Endothelial cell of umbilical vein (primary cell): ENCODE data around the gene PRRG2. TPM values are rescaled to one million over a fixed set of nuclear protein-coding genes. Genes with fewer than 3 reads are reported as not detected.

Experiments
- BruUV-seq: library from RNA; stranded (reverse); fragments of 400-500 nt; replicated peaks from 2 replicates; lab custom pipeline; 2021; lab: Mats Ljungman, UMichigan
- CTCF ChIA-PET: fragments of 300-600, 350-600 bp; sonication (Branson Sonifier 250); formaldehyde crosslinking; loops from one replicate; lab custom pipeline; 2021; ENCODE audit warnings: antibody characterized with exemption, inconsistent platforms; lab: Charles Lee
- POLR2A ChIA-PET: fragments of 300-600, 350-600 bp; sonication (Branson Sonifier 250); formaldehyde crosslinking; loops from one replicate; lab custom pipeline; 2021; ENCODE audit warnings: antibody characterized with exemption, inconsistent platforms; lab: Charles Lee
- DNase-seq: peaks from one replicate; pipeline ENCODE4 v3.0.0-alpha.2; 2011; ENCODE audit warnings: low read depth, low spot score
- FAIRE-seq: peaks from 2 replicates; lab custom pipeline; 2011; peaks lifted over from hg19 to GRCh38; lab: Jason Lieb, UNC
- H2AFZ ChIP-seq: 2 replicates; pipeline ENCODE4 v1.6.0; 2012; ENCODE audit warnings: low read depth, low read length, control low read depth, inconsistent platforms
- H3K27ac ChIP-seq: 2 replicates; pipeline ENCODE4 v1.5.1; 2011; ENCODE audit warnings: low read depth, mild to moderate bottlenecking, control low read depth, low read length, moderate library complexity; ENCODE audit not compliant: insufficient read depth
- H3K27me3 ChIP-seq, 2 experiments: 2 replicates each; pipeline versions ENCODE4 v1.6.0 to v1.6.1; 2011; ENCODE audit warnings: low read length in 2 of 2, mixed read lengths in 1 of 2; ENCODE audit not compliant: control insufficient read depth in 2 of 2, insufficient read depth in 2 of 2
- H3K36me3 ChIP-seq, 2 experiments: 2 replicates in 1 of 2; 3 replicates in 1 of 2; pipeline ENCODE4 v1.5.1; 2011; ENCODE audit warnings: low read length in 2 of 2, mild to moderate bottlenecking in 1 of 2, moderate library complexity in 1 of 2; ENCODE audit not compliant: control insufficient read depth in 2 of 2, insufficient read depth in 2 of 2; ENCODE audit errors: extremely low read depth in 1 of 2
- H3K4me1 ChIP-seq: 3 replicates; pipeline ENCODE4 v1.5.1; 2011; ENCODE audit warnings: mild to moderate bottlenecking, low read length; ENCODE audit not compliant: control insufficient read depth, insufficient read depth; ENCODE audit errors: extremely low read depth
- H3K4me2 ChIP-seq: 2 replicates; pipeline ENCODE4 v1.6.1; 2011; ENCODE audit warnings: low read length, control low read depth, mixed read lengths; ENCODE audit not compliant: insufficient read depth
- H3K4me3 ChIP-seq, 3 experiments: fragments of 200-600 bp in 1 of 3; sonication (generic), shearing (Covaris generic) in 1 of 3; replicated peaks in 1 of 3; 2 replicates each; pipeline ENCODE4 v1.5.1; 2011 to 2016; ENCODE audit warnings: control low read depth in 3 of 3, low read length in 3 of 3, mild to moderate bottlenecking in 2 of 3, inconsistent platforms in 1 of 3, low read depth in 1 of 3, moderate library complexity in 1 of 3; ENCODE audit not compliant: insufficient read depth in 1 of 3
- H3K79me2 ChIP-seq: 2 replicates; pipeline ENCODE4 v1.6.0; 2012; ENCODE audit warnings: low read length, inconsistent platforms; ENCODE audit not compliant: control insufficient read depth, insufficient read depth
- H3K9ac ChIP-seq: replicated peaks from 2 replicates; pipeline ENCODE3; 2011; ENCODE audit warnings: low read length, control low read depth; ENCODE audit not compliant: insufficient read depth; ENCODE audit errors: extremely low read depth
- H3K9me1 ChIP-seq: replicated peaks from 3 replicates; pipeline ENCODE4 v1.6.0; 2011; ENCODE audit warnings: mild to moderate bottlenecking, low read length; ENCODE audit not compliant: control insufficient read depth, insufficient read depth; ENCODE audit errors: extremely low read depth
- H3K9me3 ChIP-seq: replicated peaks from 2 replicates; pipeline ENCODE4 v1.5.1; 2012; ENCODE audit warnings: low read length, inconsistent platforms; ENCODE audit not compliant: control insufficient read depth, insufficient read depth
- H4K20me1 ChIP-seq: replicated peaks from 2 replicates; pipeline ENCODE3; 2011; ENCODE audit warnings: mild to moderate bottlenecking, low read length; ENCODE audit not compliant: control insufficient read depth, insufficient read depth; ENCODE audit errors: extremely low read depth
- CTCF ChIP-seq, 2 donors: IDR thresholded peaks; 1 replicate in 1 of 2; 2 replicates in 1 of 2; pipeline ENCODE4 v1.5.1; 2011; ENCODE audit warnings: low read length in 2 of 2, mild to moderate bottlenecking in 2 of 2, moderate library complexity in 2 of 2, control low read depth in 1 of 2, inconsistent platforms in 1 of 2, low read depth in 1 of 2; ENCODE audit not compliant: insufficient read depth in 1 of 2; ENCODE audit errors: extremely low read depth in 1 of 2
- EZH2 ChIP-seq: IDR thresholded peaks from 2 replicates; pipeline ENCODE4 v1.6.1; 2012; ENCODE audit warnings: borderline replicate concordance, low read depth, mild to moderate bottlenecking, moderate library complexity, low read length, inconsistent platforms; ENCODE audit not compliant: severe bottlenecking
- FOS ChIP-seq: IDR thresholded peaks from 2 replicates; pipeline ENCODE4 v1.6.1; 2011; ENCODE audit warnings: mild to moderate bottlenecking, low read length, moderate library complexity, borderline replicate concordance; ENCODE audit not compliant: insufficient read depth
- GATA2 ChIP-seq: IDR thresholded peaks from 2 replicates; pipeline ENCODE4 v1.7.0; 2011; ENCODE audit warnings: low read depth, mild to moderate bottlenecking, moderate library complexity, mixed read lengths, low read length; ENCODE audit not compliant: insufficient read length, insufficient read depth
- JUN ChIP-seq: IDR thresholded peaks from 2 replicates; pipeline ENCODE4 v1.6.1; 2011; ENCODE audit warnings: borderline replicate concordance, low read depth; ENCODE audit not compliant: insufficient read length, insufficient read depth
- MYC ChIP-seq: IDR thresholded peaks from one replicate; pipeline ENCODE4 v1.6.1; 2011; ENCODE audit warnings: mild to moderate bottlenecking, low read depth, low read length
- POLR2A ChIP-seq: IDR thresholded peaks from 2 replicates; pipeline ENCODE4 v1.6.1; 2012; ENCODE audit warnings: low read depth, mild to moderate bottlenecking, control low read depth, low read length
- POLR2AphosphoS5 ChIP-seq: IDR thresholded peaks from 2 replicates; pipeline ENCODE4 v1.6.1; 2012; ENCODE audit warnings: low read depth, mild to moderate bottlenecking, control low read depth, low read length, moderate library complexity; ENCODE audit not compliant: insufficient read depth
- dilution Hi-C: fragments of 300-500 bp; cut with MboI; formaldehyde crosslinking; loops from one replicate; pipeline ENCODE4 v1.15.0; 2019; ENCODE audit warnings: low sequenced_read_pairs; ENCODE audit not compliant: extremely low pct_ligation_motif_present
- intact Hi-C: fragments of 100-400 bp; cut with micrococcal nuclease; formaldehyde crosslinking; loops from one replicate; pipeline ENCODE4 v1.10.0; 2022
- polyA plus RNA-seq, 4 experiments: library from polyadenylated mRNA; depleted of rRNA in 3 of 4; stranded (reverse) in 3 of 4; unstranded in 1 of 4; fragments of >200 nt; gene quantifications; 2 replicates each; pipeline versions ENCODE4 v1.2.1 to v1.2.3, GENCODE V29; 2011 to 2012; ENCODE audit warnings: missing spikeins in 1 of 4
- total RNA-seq: library from RNA; stranded (reverse); gene quantifications from 2 replicates; pipeline ENCODE4 v1.2.3, GENCODE V29; 2021
- TF ChIP-seq, protein P1 (sequence below): IDR thresholded peaks from 2 replicates; pipeline ENCODE4 v1.6.1; 2011; ENCODE audit not compliant: insufficient read depth, insufficient read length

Gene PRRG2
- total and polyA plus RNA-seq, 2 donors (not counting 3 experiments of a cell fraction or from before 2014, with no cell fraction given), result 2.6 to 2.9 TPM

DNA sequence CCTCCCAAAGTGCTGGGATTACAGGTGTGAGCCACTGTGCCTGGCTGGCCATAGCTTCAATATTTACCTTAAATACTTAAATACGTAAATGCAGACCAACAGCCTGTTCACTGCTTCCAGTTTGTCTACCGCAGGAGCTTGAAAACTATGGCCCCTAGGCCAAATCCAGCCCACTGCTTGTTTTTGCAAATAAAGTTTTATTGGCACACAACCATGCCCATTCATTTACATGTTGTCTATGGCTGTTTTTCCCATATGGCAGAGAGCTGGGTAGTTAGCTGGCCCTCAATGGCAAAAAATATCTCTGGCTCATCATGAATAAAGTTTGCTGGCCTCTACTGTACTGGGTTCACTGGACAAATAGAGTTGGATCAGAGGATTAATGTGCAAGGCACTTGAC is 21.7 kb downstream of the PRRG2 start:
- ChIA-PET POLR2A (no interaction called here), CTCF (no interaction called here)
- Histone ChIP-seq H3K4me2 (no peak overlapping the region), H3K36me3 (peaks cover 7 to 46% of the 10 kb centered on the region in 2 experiments), H3K9me3 (no peaks in the 10 kb centered on the region), H3K27ac (no peak overlapping the region), H3K9ac (no peak overlapping the region), H3K9me1 (no peaks in the 10 kb centered on the region), H3K4me1 (no peaks in the 10 kb centered on the region), H4K20me1 (no peaks in the 10 kb centered on the region), H3K4me3 (no peak overlapping the region), H2AFZ (no peak overlapping the region), H3K79me2 (peaks cover 37% of the 10 kb centered on the region), H3K27me3 (no peaks in the 10 kb centered on the region)
- DNase-seq (no peak), FAIRE-seq (no peak)
- no TSS peak for BruUV-seq
- intact Hi-C loops (no loop called here), dilution Hi-C loops (no loop called here)
- no peak for TF ChIP-seq MYC
- no peak for TF ChIP-seq POLR2A
- TF ChIP-seq, protein P1, sequence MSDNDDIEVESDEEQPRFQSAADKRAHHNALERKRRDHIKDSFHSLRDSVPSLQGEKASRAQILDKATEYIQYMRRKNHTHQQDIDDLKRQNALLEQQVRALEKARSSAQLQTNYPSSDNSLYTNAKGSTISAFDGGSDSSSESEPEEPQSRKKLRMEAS, result no peak
- TF ChIP-seq JUN, result no peak
- no peak for TF ChIP-seq POLR2AphosphoS5
- TF ChIP-seq FOS, result no peak
- no peak for TF ChIP-seq EZH2
- TF ChIP-seq CTCF (IDR thresholded peaks at IDR 0.05; ENCODE audit: extremely low read depth in 1 of 2, insufficient read depth in 1 of 2, low read depth in 1 of 2, low read length in 2 of 2), result no peak
- no peak for TF ChIP-seq GATA2
